Panc1 (cell line): ENCODE measurements around the gene MNAT1.
"Not testable (repeated sequence)": the region's sequence is repeated elsewhere in the genome, so short reads cannot be mapped to it uniquely, and the experiment has no call there.

Experiments
- POLR2AphosphoS5 ChIP-seq: IDR thresholded peaks from 2 replicates; pipeline ENCODE4 v1.6.1; 2012; ENCODE audit warnings: mild to moderate bottlenecking, low read depth, low read length, moderate library complexity
- TCF7L2 ChIP-seq: IDR thresholded peaks from 2 replicates; pipeline ENCODE4 v1.6.1; 2011; ENCODE audit warnings: mild to moderate bottlenecking, low read depth, low read length, inconsistent platforms

GRCh38 chr14:60890636-60891035 is 156.1 kb downstream of the MNAT1 start:
- not testable (repeated sequence) for TF ChIP-seq TCF7L2, POLR2AphosphoS5
